Calu3 (cell line): ENCODE data around the gene GAS2L1. TPM values are rescaled to one million over a fixed set of nuclear protein-coding genes. Genes with fewer than 3 reads are reported as not detected.

Experiments used
- BruUV-seq: library from RNA; stranded (reverse); fragments of 400-500 nt; replicated peaks from 2 replicates; lab custom pipeline; 2021; lab: Mats Ljungman, UMichigan
- CTCF ChIA-PET: fragments of 300-600 bp; sonication (Branson Sonifier 250); formaldehyde crosslinking; loops from one replicate; lab custom pipeline; 2022; ENCODE audit warnings: antibody characterized with exemption; lab: Charles Lee
- DNase-seq: peaks from one replicate; pipeline ENCODE4 v3.0.0; 2022
- H3K27ac Mint-ChIP-seq: one replicate; pipeline ENCODE4 v1.8.0; 2022; ENCODE audit warnings: mixed read lengths; ENCODE audit not compliant: unreplicated experiment
- H3K27me3 Mint-ChIP-seq: one replicate; pipeline ENCODE4 v1.8.0; 2022; ENCODE audit warnings: mixed read lengths; ENCODE audit not compliant: unreplicated experiment
- H3K36me3 Mint-ChIP-seq: one replicate; pipeline ENCODE4 v1.8.0; 2022; ENCODE audit warnings: mild to moderate bottlenecking, moderate library complexity, mixed read lengths; ENCODE audit not compliant: insufficient read depth, unreplicated experiment
- H3K4me1 Mint-ChIP-seq: one replicate; pipeline ENCODE4 v1.8.0; 2022; ENCODE audit warnings: mild to moderate bottlenecking, low read depth, mixed read lengths; ENCODE audit not compliant: unreplicated experiment
- H3K4me3 Mint-ChIP-seq: one replicate; pipeline ENCODE4 v1.8.0; 2022; ENCODE audit warnings: mild to moderate bottlenecking, low read depth, moderate library complexity, mixed read lengths; ENCODE audit not compliant: unreplicated experiment
- H3K9me3 Mint-ChIP-seq: one replicate; pipeline ENCODE4 v1.8.0; 2022; ENCODE audit warnings: low read depth, mixed read lengths; ENCODE audit not compliant: unreplicated experiment
- intact Hi-C: fragments of 100-400 bp; cut with micrococcal nuclease; formaldehyde crosslinking; loops from one replicate; pipeline ENCODE4 v1.10.0; 2022; ENCODE audit not compliant: unreplicated experiment
- total RNA-seq: library from RNA; stranded (reverse); gene quantifications from 2 replicates; pipeline ENCODE4 v1.2.3, GENCODE V29; 2022
- TF ChIP-seq, protein P1 (sequence below): fragments of 200-600 bp; IDR thresholded peaks from one replicate; pipeline ENCODE4 v1.8.0; 2022; ENCODE audit warnings: antibody characterized with exemption; ENCODE audit not compliant: unreplicated experiment

The GAS2L1 gene
- total RNA-seq, 1 experiment from 2014 or later: 16.9 TPM

DNA sequence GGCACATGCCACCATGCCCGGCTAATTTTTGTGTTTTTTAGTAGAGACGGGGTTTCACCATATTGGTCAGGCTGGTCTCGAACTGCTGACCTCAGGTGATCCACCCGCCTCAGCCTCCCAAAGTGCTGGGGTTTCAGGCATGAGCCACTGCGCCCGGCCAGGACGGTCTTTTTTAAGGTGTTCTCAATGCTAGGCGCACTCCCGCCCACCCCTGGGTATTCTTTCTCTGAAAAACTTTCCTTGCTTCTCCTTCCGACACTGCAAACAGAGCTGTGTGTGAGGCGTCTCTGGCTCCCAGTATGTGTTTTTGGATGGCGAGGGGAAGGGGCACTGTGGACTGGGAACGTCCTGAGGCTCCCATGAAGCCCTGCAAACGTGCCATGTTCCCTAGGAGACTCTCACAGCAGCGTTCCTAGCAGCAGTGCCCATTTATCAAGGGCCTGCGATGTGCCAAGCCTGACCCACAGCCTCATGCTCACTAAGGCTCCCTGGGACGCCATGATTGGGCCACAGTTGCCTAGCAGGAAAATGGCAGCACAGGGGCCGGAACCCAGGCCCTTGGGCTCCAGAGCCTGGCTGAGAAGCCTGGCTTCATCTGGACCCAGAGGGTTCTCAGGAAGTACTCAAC is 11.5 kb downstream of the GAS2L1 start:
- DNase-seq: no peak
- peaks cover 40% of the 10 kb centered on the region for H3K27me3 Mint-ChIP-seq
- H3K4me1 Mint-ChIP-seq: peaks cover 14% of the 10 kb centered on the region
- no peaks in the 10 kb centered on the region for H3K9me3 Mint-ChIP-seq
- peaks cover 10% of the 10 kb centered on the region for H3K36me3 Mint-ChIP-seq
- CTCF ChIA-PET: no interaction called here
- intact Hi-C loops: no loop called here
- no TSS peak for BruUV-seq
- no peak overlapping the region for H3K4me3 Mint-ChIP-seq
- TF ChIP-seq, protein P1, sequence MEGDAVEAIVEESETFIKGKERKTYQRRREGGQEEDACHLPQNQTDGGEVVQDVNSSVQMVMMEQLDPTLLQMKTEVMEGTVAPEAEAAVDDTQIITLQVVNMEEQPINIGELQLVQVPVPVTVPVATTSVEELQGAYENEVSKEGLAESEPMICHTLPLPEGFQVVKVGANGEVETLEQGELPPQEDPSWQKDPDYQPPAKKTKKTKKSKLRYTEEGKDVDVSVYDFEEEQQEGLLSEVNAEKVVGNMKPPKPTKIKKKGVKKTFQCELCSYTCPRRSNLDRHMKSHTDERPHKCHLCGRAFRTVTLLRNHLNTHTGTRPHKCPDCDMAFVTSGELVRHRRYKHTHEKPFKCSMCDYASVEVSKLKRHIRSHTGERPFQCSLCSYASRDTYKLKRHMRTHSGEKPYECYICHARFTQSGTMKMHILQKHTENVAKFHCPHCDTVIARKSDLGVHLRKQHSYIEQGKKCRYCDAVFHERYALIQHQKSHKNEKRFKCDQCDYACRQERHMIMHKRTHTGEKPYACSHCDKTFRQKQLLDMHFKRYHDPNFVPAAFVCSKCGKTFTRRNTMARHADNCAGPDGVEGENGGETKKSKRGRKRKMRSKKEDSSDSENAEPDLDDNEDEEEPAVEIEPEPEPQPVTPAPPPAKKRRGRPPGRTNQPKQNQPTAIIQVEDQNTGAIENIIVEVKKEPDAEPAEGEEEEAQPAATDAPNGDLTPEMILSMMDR: no peak
- no peak overlapping the region for H3K27ac Mint-ChIP-seq

DNA sequence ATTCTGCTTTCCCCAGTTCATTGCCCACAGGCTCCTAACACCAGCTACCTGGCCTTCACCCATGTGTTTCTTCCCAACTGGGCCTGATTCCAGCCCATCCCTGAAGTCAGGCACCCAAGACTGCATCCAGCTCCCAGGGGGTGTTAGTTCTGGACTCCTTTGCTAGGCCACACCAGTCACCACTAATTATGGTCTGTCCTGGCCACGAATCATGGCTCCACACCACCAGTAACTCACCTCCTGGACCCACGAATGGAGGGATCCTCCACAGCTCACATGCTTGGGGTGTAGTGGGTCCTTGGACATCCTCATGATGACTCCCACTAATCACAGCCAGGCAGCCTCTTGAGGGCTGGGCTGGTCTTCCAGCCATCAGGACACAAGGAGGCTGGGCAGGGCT is 12.6 kb downstream of the GAS2L1 start:
- CTCF ChIA-PET: no interaction called here

DNA sequence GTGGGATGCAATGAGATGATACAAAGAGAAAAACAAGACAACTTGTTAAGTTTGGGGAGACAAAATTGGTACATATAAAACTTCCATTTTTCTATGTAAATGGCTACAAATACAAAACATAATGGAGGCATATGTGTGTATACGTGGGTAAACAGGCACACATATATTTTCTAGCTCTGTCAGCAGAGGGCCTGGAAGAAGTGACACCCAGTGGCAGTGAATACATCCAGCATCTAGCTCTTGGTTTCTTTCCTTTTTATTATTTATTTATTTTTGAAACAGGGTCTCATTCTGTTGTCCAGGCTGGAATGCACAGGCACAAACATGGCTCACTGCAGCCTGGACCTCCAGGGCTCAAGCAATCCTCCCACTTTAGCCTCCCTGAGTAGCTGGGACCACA is 14.1 kb downstream of the GAS2L1 start:
- H3K4me3 Mint-ChIP-seq: no peak overlapping the region
- no TSS peak for BruUV-seq
- TF ChIP-seq, protein P1: no peak
- H3K36me3 Mint-ChIP-seq: peaks cover 9% of the 10 kb centered on the region
- CTCF ChIA-PET: no interaction called here
- H3K9me3 Mint-ChIP-seq: no peaks in the 10 kb centered on the region
- intact Hi-C loops: no loop called here
- no peaks in the 10 kb centered on the region for H3K4me1 Mint-ChIP-seq
- H3K27me3 Mint-ChIP-seq: peaks cover 19% of the 10 kb centered on the region
- H3K27ac Mint-ChIP-seq: no peak overlapping the region
- no peak for DNase-seq

More for the DNA sequence above, 12.6 kb downstream of the GAS2L1 start:
- H3K27me3 Mint-ChIP-seq: peaks cover 30% of the 10 kb centered on the region
- intact Hi-C loops: no loop called here
- H3K4me1 Mint-ChIP-seq: peaks cover 9% of the 10 kb centered on the region
- H3K9me3 Mint-ChIP-seq: no peaks in the 10 kb centered on the region
- TF ChIP-seq, protein P1: no peak
- no peak overlapping the region for H3K4me3 Mint-ChIP-seq
- no peak overlapping the region for H3K27ac Mint-ChIP-seq
- no peak for DNase-seq
- peaks cover 6% of the 10 kb centered on the region for H3K36me3 Mint-ChIP-seq
- BruUV-seq: no TSS peak

DNA sequence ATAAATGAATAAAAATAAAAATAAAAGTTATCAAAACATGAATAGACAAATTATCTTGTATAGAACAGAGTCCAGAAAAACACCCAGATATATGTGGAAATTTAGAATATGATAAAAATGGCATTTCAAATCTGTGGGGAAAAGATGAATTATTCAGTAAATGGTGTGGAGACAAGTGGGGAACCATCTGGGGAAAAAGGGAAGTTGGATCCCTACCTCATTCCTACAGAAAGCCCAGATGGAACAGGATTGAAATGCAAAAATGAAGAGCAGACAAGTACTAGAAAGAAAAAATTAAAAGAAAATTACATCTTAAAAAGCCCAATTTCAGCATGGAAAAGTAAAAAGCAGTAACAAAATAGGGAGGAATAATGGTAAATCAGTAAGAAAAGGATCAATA is 17.2 kb downstream of the GAS2L1 start:
- CTCF ChIA-PET: interaction anchor here (0.6 kb wide), 1 partner anchor 203 kb away, joined by 3 read pairs; no protein-coding TSS in a partner anchor
- Mint-ChIP-seq H3K27ac (no peak overlapping the region), H3K4me1 (no peaks in the 10 kb centered on the region), H3K9me3 (no peaks in the 10 kb centered on the region), H3K36me3 (peaks cover 18% of the 10 kb centered on the region), H3K27me3 (no peaks in the 10 kb centered on the region), H3K4me3 (no peak overlapping the region)
- intact Hi-C loops: no loop called here
- DNase-seq: no peak
- TF ChIP-seq, protein P1: no peak
- BruUV-seq: no TSS peak
